A375 (cell line): Measurements from ENCODE around the gene SLCO1A2. TPM values are rescaled to one million over a fixed set of nuclear protein-coding genes. Genes with fewer than 3 reads are reported as not detected.

Experiments used
- total RNA-seq: library from RNA; depleted of rRNA; stranded (reverse); fragments of >200 nt; shearing (Covaris generic); gene quantifications from 2 replicates; pipeline ENCODE4 v1.2.3, GENCODE V29; 2014; rRNA removed

SLCO1A2 gene, protein sequence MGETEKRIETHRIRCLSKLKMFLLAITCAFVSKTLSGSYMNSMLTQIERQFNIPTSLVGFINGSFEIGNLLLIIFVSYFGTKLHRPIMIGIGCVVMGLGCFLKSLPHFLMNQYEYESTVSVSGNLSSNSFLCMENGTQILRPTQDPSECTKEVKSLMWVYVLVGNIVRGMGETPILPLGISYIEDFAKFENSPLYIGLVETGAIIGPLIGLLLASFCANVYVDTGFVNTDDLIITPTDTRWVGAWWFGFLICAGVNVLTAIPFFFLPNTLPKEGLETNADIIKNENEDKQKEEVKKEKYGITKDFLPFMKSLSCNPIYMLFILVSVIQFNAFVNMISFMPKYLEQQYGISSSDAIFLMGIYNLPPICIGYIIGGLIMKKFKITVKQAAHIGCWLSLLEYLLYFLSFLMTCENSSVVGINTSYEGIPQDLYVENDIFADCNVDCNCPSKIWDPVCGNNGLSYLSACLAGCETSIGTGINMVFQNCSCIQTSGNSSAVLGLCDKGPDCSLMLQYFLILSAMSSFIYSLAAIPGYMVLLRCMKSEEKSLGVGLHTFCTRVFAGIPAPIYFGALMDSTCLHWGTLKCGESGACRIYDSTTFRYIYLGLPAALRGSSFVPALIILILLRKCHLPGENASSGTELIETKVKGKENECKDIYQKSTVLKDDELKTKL
- total RNA-seq: 0.21 and 0.98 TPM in 2 replicates

DNA sequence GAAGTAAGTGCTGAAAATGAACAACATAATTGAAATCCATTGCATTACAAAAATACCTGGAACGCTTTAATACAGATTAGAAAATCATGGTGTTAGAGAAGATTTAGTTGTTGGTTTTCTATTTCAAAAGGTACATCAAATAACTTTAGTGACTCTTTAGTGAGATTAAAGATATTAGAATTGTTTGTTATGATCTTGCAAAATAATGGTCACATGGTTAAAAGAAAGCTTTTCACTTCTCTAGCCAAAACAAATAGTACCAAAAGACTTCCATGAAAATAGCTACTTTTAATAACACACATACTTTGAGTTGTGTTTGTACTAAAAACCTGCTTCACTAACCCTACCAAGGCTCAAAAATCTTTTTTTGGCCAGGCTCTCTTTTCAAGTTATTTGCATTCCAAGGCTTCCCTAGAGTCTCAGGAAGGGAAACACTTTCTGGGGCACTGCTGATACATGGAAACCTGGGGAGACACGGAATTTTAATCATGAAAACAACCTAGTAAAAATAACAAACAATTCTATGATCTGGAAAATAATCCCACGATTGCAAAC, at the start of gene SLCO1A2:
Gene SLCO1A2, minus strand, starts transcription at position 147 of the 555 bp plus-strand sequence. CDS start 270 bp downstream, outside the sequence.

DNA sequence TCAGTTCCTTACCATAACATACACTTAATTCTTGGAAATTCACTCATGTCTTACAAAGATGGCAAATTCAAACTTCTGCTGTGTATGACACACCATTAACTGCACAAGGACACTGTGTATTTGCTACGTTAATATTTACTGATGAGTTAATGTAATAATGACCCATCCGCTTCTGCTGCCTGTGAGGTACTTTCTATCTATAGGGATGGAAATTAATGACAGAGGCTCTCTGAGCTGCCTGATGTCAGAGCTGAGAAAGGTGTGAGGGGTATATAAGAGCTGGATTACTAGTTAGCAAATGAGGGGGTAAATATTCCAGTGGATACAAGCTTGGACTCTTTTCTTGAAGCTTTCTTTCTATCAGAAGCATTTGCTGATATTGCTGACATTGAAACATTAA, 37.9 kb upstream of the SLCO1A2 start, which contains the start of gene IAPP:
Gene IAPP, plus strand, starts transcription at position 301 of the 400 bp plus-strand sequence. CDS start 450 bp downstream, outside the sequence.

Other genes starting within 250 kb of the SLCO1A2 start
- gene SLCO1B1, start 203.7 kb downstream of the SLCO1A2 start, total RNA-seq: 0.24 TPM in 1 of 2 replicates, not detected in the other
- not detected in 2 replicates for gene IAPP, start 38.0 kb upstream of the SLCO1A2 start, total RNA-seq
- 18.2 and 19.2 TPM in 2 replicates for gene PYROXD1, start 102.7 kb upstream of the SLCO1A2 start, total RNA-seq
- 67.0 and 69.7 TPM in 2 replicates for gene RECQL, start 166.7 kb upstream of the SLCO1A2 start, total RNA-seq
- 20.7 and 22.1 TPM in 2 replicates for gene GOLT1B, start 166.9 kb upstream of the SLCO1A2 start, total RNA-seq
- gene SPX, start 191.4 kb upstream of the SLCO1A2 start, total RNA-seq: 1.2 and 2.4 TPM in 2 replicates